ENCODE results near the gene ABL2. TPM values are rescaled to one million over a fixed set of nuclear protein-coding genes. Genes with fewer than 3 reads are reported as not detected.

ABL2 gene
- total and polyA plus RNA-seq, 2 donors (not counting 3 experiments of a cell fraction or from before 2014, with no cell fraction given), result 41.8 to 158 TPM

- DNase-seq (ENCODE audit: low read depth, low spot score), result no peak
- peaks cover 53% of the 10 kb centered on the region for H3K79me2 ChIP-seq (ENCODE audit: control insufficient read depth, insufficient read depth, low read length)
- no peak overlapping the region for H3K4me2 ChIP-seq (ENCODE audit: insufficient read depth, low read length)
- no peaks in the 10 kb centered on the region for H3K9me3 ChIP-seq (replicated peaks; ENCODE audit: control insufficient read depth, insufficient read depth, low read length)
- no peak overlapping the region for H3K27ac ChIP-seq (ENCODE audit: insufficient read depth, low read depth, low read length)
- POLR2A ChIA-PET, result no interaction called here
- dilution Hi-C loops (cut with MboI; ENCODE audit: extremely low pct_ligation_motif_present, low sequenced_read_pairs), result no loop called here
- no peak for FAIRE-seq
- TF ChIP-seq MYC (IDR thresholded peaks at IDR 0.05; ENCODE audit: low read depth, low read length) (no peak), JUN (IDR thresholded peaks at IDR 0.05; ENCODE audit: borderline replicate concordance, insufficient read depth, insufficient read length, low read depth) (no peak), EZH2 (IDR thresholded peaks at IDR 0.05; ENCODE audit: borderline replicate concordance, low read depth, low read length, severe bottlenecking) (no peak), FOS (IDR thresholded peaks at IDR 0.05; ENCODE audit: borderline replicate concordance, insufficient read depth, low read length) (no peak), GATA2 (IDR thresholded peaks at IDR 0.05; ENCODE audit: insufficient read depth, insufficient read length, low read depth, low read length) (no peak)
- no peaks in the 10 kb centered on the region for H3K4me1 ChIP-seq (ENCODE audit: control insufficient read depth, extremely low read depth, insufficient read depth, low read length)
- H3K9me1 ChIP-seq (replicated peaks; ENCODE audit: control insufficient read depth, extremely low read depth, insufficient read depth, low read length), result no peaks in the 10 kb centered on the region
- no peaks in the 10 kb centered on the region for H3K27me3 ChIP-seq (ENCODE audit: control insufficient read depth in 2 of 2, insufficient read depth in 2 of 2, low read length in 2 of 2)
- no TSS peak for BruUV-seq (replicated peaks)
- H2AFZ ChIP-seq (ENCODE audit: low read depth, low read length), result no peak overlapping the region
- peaks cover 29 to 48% of the 10 kb centered on the region in 2 experiments for H3K36me3 ChIP-seq (ENCODE audit: control insufficient read depth in 2 of 2, extremely low read depth in 1 of 2, insufficient read depth in 2 of 2, low read length in 2 of 2)
- H3K4me3 ChIP-seq (replicated peaks in 1 of 3; ENCODE audit: insufficient read depth in 1 of 3, low read depth in 1 of 3, low read length in 3 of 3), result no peak overlapping the region
- no peak overlapping the region for H3K9ac ChIP-seq (replicated peaks; ENCODE audit: extremely low read depth, insufficient read depth, low read length)
- intact Hi-C loops (cut with micrococcal nuclease), result no loop called here
- CTCF ChIA-PET, result interaction anchor here (1.6 to 1.9 kb wide), 3 partner anchors 8 to 79 kb away, joined by 3 to 7 read pairs (median 4); no protein-coding TSS in a partner anchor
- peaks cover 14% of the 10 kb centered on the region for H4K20me1 ChIP-seq (replicated peaks; ENCODE audit: control insufficient read depth, extremely low read depth, insufficient read depth, low read length)
Measured at GRCh38 chr1:179101566-179101965, 127.9 kb downstream of the ABL2 start.

- Histone ChIP-seq H3K9ac (replicated peaks; ENCODE audit: extremely low read depth, insufficient read depth, low read length) (no peak overlapping the region), H3K4me1 (ENCODE audit: control insufficient read depth, extremely low read depth, insufficient read depth, low read length) (no peaks in the 10 kb centered on the region), H4K20me1 (replicated peaks; ENCODE audit: control insufficient read depth, extremely low read depth, insufficient read depth, low read length) (peaks cover 4% of the 10 kb centered on the region), H3K79me2 (ENCODE audit: control insufficient read depth, insufficient read depth, low read length) (peaks cover 37% of the 10 kb centered on the region), H3K4me3 (replicated peaks in 1 of 3; ENCODE audit: insufficient read depth in 1 of 3, low read depth in 1 of 3, low read length in 3 of 3) (no peak overlapping the region), H3K4me2 (ENCODE audit: insufficient read depth, low read length) (no peak overlapping the region), H3K27ac (ENCODE audit: insufficient read depth, low read depth, low read length) (no peak overlapping the region), H3K9me3 (replicated peaks; ENCODE audit: control insufficient read depth, insufficient read depth, low read length) (no peaks in the 10 kb centered on the region), H3K9me1 (replicated peaks; ENCODE audit: control insufficient read depth, extremely low read depth, insufficient read depth, low read length) (no peaks in the 10 kb centered on the region), H3K36me3 (ENCODE audit: control insufficient read depth in 2 of 2, extremely low read depth in 1 of 2, insufficient read depth in 2 of 2, low read length in 2 of 2) (peaks cover 35 to 45% of the 10 kb centered on the region in 2 experiments), H2AFZ (ENCODE audit: low read depth, low read length) (no peak overlapping the region), H3K27me3 (ENCODE audit: control insufficient read depth in 2 of 2, insufficient read depth in 2 of 2, low read length in 2 of 2) (no peaks in the 10 kb centered on the region)
- ChIA-PET POLR2A (no interaction called here), CTCF (no interaction called here)
- FAIRE-seq (no peak), DNase-seq (ENCODE audit: low read depth, low spot score) (no peak)
- BruUV-seq (replicated peaks), result no TSS peak
- TF ChIP-seq FOS (IDR thresholded peaks at IDR 0.05; ENCODE audit: borderline replicate concordance, insufficient read depth, low read length) (no peak), POLR2AphosphoS5 (IDR thresholded peaks at IDR 0.05; ENCODE audit: insufficient read depth, low read depth, low read length) (peak; percentile 0), GATA2 (IDR thresholded peaks at IDR 0.05; ENCODE audit: insufficient read depth, insufficient read length, low read depth, low read length) (no peak)
- dilution Hi-C loops (cut with MboI; ENCODE audit: extremely low pct_ligation_motif_present, low sequenced_read_pairs) (no loop called here), intact Hi-C loops (cut with micrococcal nuclease) (no loop called here)
Measured at GRCh38 chr1:179099891-179100290, 129.6 kb downstream of the ABL2 start.

All from endothelial cell of umbilical vein (primary cell).